HEK293 (cell line): ENCODE measurements around the gene RAET1L.

ENCODE experiments used
- EGR2 ChIP-seq: fragments of 450-650 bp; formaldehyde crosslinking; IDR thresholded peaks from 2 replicates; pipeline ENCODE4 v1.5.1; 2016; ENCODE audit warnings: low read depth, missing biosample characterization, missing genetic modification characterization
- GFI1B ChIP-seq: fragments of 450-650 bp; formaldehyde crosslinking; IDR thresholded peaks from 2 replicates; pipeline ENCODE4 v1.5.1; 2016; ENCODE audit warnings: missing biosample characterization, missing genetic modification characterization
- HOXC10 ChIP-seq: sonication (generic); formaldehyde crosslinking; IDR thresholded peaks from 2 replicates; pipeline ENCODE4 v1.8.1; 2023; ENCODE audit warnings: mild to moderate bottlenecking, missing genetic modification reagents
- KLF1 ChIP-seq: fragments of 450-650 bp; formaldehyde crosslinking; IDR thresholded peaks from 2 replicates; pipeline ENCODE4 v1.5.1; 2016; ENCODE audit warnings: missing biosample characterization, missing genetic modification characterization
- MEIS1 ChIP-seq: sonication (generic); formaldehyde crosslinking; IDR thresholded peaks from 2 replicates; pipeline ENCODE4 v1.8.1; 2022; ENCODE audit warnings: missing genetic modification reagents, mild to moderate bottlenecking, borderline replicate concordance
- SCRT2 ChIP-seq: fragments of 450-650 bp; formaldehyde crosslinking; IDR thresholded peaks from 2 replicates; pipeline ENCODE4 v1.5.1; 2016; ENCODE audit warnings: missing biosample characterization, missing genetic modification characterization
- SP2 ChIP-seq: fragments of 450-650 bp; formaldehyde crosslinking; IDR thresholded peaks from 2 replicates; pipeline ENCODE4 v1.5.1; 2016; ENCODE audit warnings: missing biosample characterization, missing genetic modification characterization
- SP3 ChIP-seq: fragments of 450-650 bp; formaldehyde crosslinking; IDR thresholded peaks from 2 replicates; pipeline ENCODE4 v1.5.1; 2016; ENCODE audit warnings: missing biosample characterization, missing genetic modification characterization
- SP7 ChIP-seq: fragments of 450-650 bp; formaldehyde crosslinking; IDR thresholded peaks from 2 replicates; pipeline ENCODE4 v1.5.1; 2016; ENCODE audit warnings: missing biosample characterization, missing genetic modification characterization
- WT1 ChIP-seq: fragments of 450-650 bp; formaldehyde crosslinking; IDR thresholded peaks from 2 replicates; pipeline ENCODE4 v1.5.1; 2016; ENCODE audit warnings: missing biosample characterization, missing genetic modification characterization
- YY2 ChIP-seq: fragments of 450-650 bp; formaldehyde crosslinking; IDR thresholded peaks from 2 replicates; pipeline ENCODE4 v1.5.1; 2016; ENCODE audit warnings: missing biosample characterization, missing genetic modification characterization
- ZBTB17 ChIP-seq: fragments of 450-650 bp; formaldehyde crosslinking; IDR thresholded peaks from 2 replicates; pipeline ENCODE4 v1.5.1; 2016; ENCODE audit warnings: missing biosample characterization, missing genetic modification characterization
- ZBTB21 ChIP-seq: fragments of 450-650 bp; formaldehyde crosslinking; IDR thresholded peaks from 2 replicates; pipeline ENCODE4 v1.5.1; 2017; ENCODE audit warnings: missing biosample characterization, missing genetic modification characterization
- ZBTB8A ChIP-seq: fragments of 450-650 bp; formaldehyde crosslinking; IDR thresholded peaks from 2 replicates; pipeline ENCODE4 v1.5.1; 2016; ENCODE audit warnings: missing biosample characterization, missing genetic modification characterization
- ZFHX2 ChIP-seq: fragments of 450-650 bp; formaldehyde crosslinking; conservative IDR thresholded peaks from 2 replicates; pipeline ENCODE4 v1.5.1; 2016; ENCODE audit warnings: missing biosample characterization, missing genetic modification characterization
- ZFP41 ChIP-seq: fragments of 450-650 bp; formaldehyde crosslinking; IDR thresholded peaks from 2 replicates; pipeline ENCODE4 v1.5.1; 2016; ENCODE audit warnings: missing biosample characterization, missing genetic modification characterization, borderline replicate concordance
- ZFP69B ChIP-seq: fragments of 450-650 bp; formaldehyde crosslinking; IDR thresholded peaks from 2 replicates; pipeline ENCODE4 v1.5.1; 2016; ENCODE audit warnings: missing biosample characterization, missing genetic modification characterization
- ZNF121 ChIP-seq: fragments of 450-650 bp; formaldehyde crosslinking; IDR thresholded peaks from 2 replicates; pipeline ENCODE4 v1.5.1; 2016; ENCODE audit warnings: missing biosample characterization, missing genetic modification characterization
- ZNF19 ChIP-seq: fragments of 450-650 bp; formaldehyde crosslinking; IDR thresholded peaks from 2 replicates; pipeline ENCODE4; 2016; ENCODE audit warnings: missing biosample characterization, missing genetic modification characterization, low read depth
- ZNF2 ChIP-seq: fragments of 450-650 bp; formaldehyde crosslinking; IDR thresholded peaks from 2 replicates; pipeline ENCODE4 v1.5.1; 2016; ENCODE audit warnings: missing biosample characterization, missing genetic modification characterization
- ZNF23 ChIP-seq: fragments of 450-650 bp; formaldehyde crosslinking; IDR thresholded peaks from 2 replicates; pipeline ENCODE4 v1.5.1; 2016; ENCODE audit warnings: missing biosample characterization, missing genetic modification characterization, borderline replicate concordance
- ZNF24 ChIP-seq: fragments of 450-650 bp; formaldehyde crosslinking; IDR thresholded peaks from 2 replicates; pipeline ENCODE4 v1.5.1; 2016; ENCODE audit warnings: missing biosample characterization, missing genetic modification characterization
- ZNF248 ChIP-seq: fragments of 450-650 bp; formaldehyde crosslinking; IDR thresholded peaks from 2 replicates; pipeline ENCODE4 v1.5.1; 2017; ENCODE audit warnings: missing biosample characterization, missing genetic modification characterization
- ZNF324 ChIP-seq: fragments of 450-650 bp; formaldehyde crosslinking; IDR thresholded peaks from 2 replicates; pipeline ENCODE4 v1.5.1; 2016; ENCODE audit warnings: missing biosample characterization, missing genetic modification characterization
- ZNF335 ChIP-seq: fragments of 450-650 bp; formaldehyde crosslinking; conservative IDR thresholded peaks from 2 replicates; pipeline ENCODE4 v1.5.1; 2016; ENCODE audit warnings: missing biosample characterization, missing genetic modification characterization
- ZNF501 ChIP-seq: fragments of 450-650 bp; formaldehyde crosslinking; IDR thresholded peaks from 2 replicates; pipeline ENCODE4 v1.5.1; 2016; ENCODE audit warnings: missing biosample characterization, missing genetic modification characterization
- ZNF600 ChIP-seq: fragments of 450-650 bp; formaldehyde crosslinking; IDR thresholded peaks from 2 replicates; pipeline ENCODE4 v1.5.1; 2016; ENCODE audit warnings: missing biosample characterization, missing genetic modification characterization
- ZNF654 ChIP-seq: fragments of 450-650 bp; formaldehyde crosslinking; IDR thresholded peaks from 2 replicates; pipeline ENCODE4 v1.5.1; 2016; ENCODE audit warnings: low read depth, missing biosample characterization, missing genetic modification characterization
- ZNF660 ChIP-seq: fragments of 450-650 bp; IDR thresholded peaks from 2 replicates; pipeline ENCODE4 v1.5.1; 2018; ENCODE audit warnings: missing biosample characterization, mild to moderate bottlenecking, missing genetic modification characterization
- ZNF776 ChIP-seq: fragments of 450-650 bp; formaldehyde crosslinking; IDR thresholded peaks from 2 replicates; pipeline ENCODE4 v1.5.0; 2017; ENCODE audit warnings: missing biosample characterization, missing genetic modification characterization, borderline replicate concordance
- ZSCAN23 ChIP-seq: fragments of 450-650 bp; formaldehyde crosslinking; IDR thresholded peaks from 2 replicates; pipeline ENCODE4 v1.5.1; 2016; ENCODE audit warnings: missing biosample characterization, missing genetic modification characterization
- TF ChIP-seq, protein P1 (sequence below): fragments of 450-650 bp; formaldehyde crosslinking; IDR thresholded peaks from 2 replicates; pipeline ENCODE4 v1.5.1; 2016; ENCODE audit warnings: missing biosample characterization, missing genetic modification characterization
- TF ChIP-seq, protein P2 (sequence below): fragments of 450-650 bp; formaldehyde crosslinking; IDR thresholded peaks from 2 replicates; pipeline ENCODE4 v1.5.1; 2016; ENCODE audit warnings: missing biosample characterization, missing genetic modification characterization
- TF ChIP-seq, protein P3 (sequence below): sonication (generic); formaldehyde crosslinking; IDR thresholded peaks from 2 replicates; pipeline ENCODE4 v1.8.1; 2022; ENCODE audit warnings: mild to moderate bottlenecking, moderate library complexity, missing genetic modification reagents
- TF ChIP-seq, protein P4 (sequence below): fragments of 450-650 bp; formaldehyde crosslinking; IDR thresholded peaks from 2 replicates; pipeline ENCODE4 v1.5.1; 2016; ENCODE audit warnings: missing biosample characterization, missing genetic modification characterization

The RAET1L gene

DNA sequence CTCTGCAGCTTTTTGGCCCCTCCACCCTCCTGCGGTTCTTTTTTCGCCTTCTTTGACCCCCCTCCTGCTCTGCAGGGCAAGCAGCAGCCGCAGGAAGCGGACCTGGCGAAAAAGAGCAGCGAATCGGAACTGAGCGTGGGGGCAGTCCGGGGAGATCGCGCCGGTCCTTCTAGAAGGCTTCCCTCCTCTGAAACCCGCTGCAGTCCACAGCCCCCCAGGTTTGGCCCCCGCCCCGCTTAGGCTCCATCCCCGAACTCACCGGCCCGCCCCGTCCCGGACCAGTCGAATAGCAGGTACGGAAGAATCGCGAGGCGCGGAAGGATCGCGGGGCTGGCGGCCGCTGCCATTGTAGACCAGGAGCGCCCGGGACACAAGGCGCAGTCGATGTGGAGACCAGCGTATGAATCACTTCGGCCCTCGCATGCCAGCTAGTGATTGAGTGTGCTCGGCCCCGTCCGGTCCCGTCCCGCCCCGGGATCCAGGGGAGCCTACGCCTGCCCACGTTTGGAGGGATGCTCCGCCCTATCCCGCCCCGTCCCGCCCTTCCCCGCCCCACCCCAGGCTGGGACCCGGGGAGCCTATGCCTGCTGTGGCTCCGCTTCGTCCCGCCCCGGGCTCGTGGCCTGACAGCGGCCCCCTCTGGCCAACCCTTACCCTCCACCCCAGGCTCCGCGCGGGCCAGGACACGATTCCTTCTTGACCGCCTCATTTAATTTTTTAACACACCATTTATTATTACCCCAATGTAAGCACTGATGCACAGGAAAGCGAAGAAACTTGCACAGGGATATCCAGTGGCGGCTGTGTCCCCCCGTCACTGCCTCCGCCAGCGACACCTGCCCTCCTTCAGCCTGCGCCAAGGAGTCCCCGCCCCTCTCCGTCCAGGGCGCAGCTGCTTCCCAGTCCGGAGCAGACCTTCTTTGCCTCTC, 43.7 kb upstream of the RAET1L start, which contains the start of gene ULBP3 (continued):
- peak; percentile 95 for TF ChIP-seq ZNF501 (tag by site-specific recombination)
- peak; percentile 79 for TF ChIP-seq ZNF660
- TF ChIP-seq, protein P1, sequence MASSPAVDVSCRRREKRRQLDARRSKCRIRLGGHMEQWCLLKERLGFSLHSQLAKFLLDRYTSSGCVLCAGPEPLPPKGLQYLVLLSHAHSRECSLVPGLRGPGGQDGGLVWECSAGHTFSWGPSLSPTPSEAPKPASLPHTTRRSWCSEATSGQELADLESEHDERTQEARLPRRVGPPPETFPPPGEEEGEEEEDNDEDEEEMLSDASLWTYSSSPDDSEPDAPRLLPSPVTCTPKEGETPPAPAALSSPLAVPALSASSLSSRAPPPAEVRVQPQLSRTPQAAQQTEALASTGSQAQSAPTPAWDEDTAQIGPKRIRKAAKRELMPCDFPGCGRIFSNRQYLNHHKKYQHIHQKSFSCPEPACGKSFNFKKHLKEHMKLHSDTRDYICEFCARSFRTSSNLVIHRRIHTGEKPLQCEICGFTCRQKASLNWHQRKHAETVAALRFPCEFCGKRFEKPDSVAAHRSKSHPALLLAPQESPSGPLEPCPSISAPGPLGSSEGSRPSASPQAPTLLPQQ (tag by site-specific recombination): peak; percentile 74; the same call in 1 of the 2 replicates
- 0 out of 2 replicates have a peak, but pooled peaks have one; percentile 48 for TF ChIP-seq ZNF121 (tag by site-specific recombination)
- 0 out of 2 replicates have a peak, but pooled peaks have one; percentile 9 for TF ChIP-seq SCRT2 (tag by site-specific recombination)
- TF ChIP-seq ZNF654 (tag by site-specific recombination): peak; percentile 26; the same call in 1 of the 2 replicates
- peak; percentile 84 for TF ChIP-seq ZBTB8A (tag by site-specific recombination)
- peak; percentile 40; the same call in 1 of the 2 replicates for TF ChIP-seq ZNF24 (tag by site-specific recombination)
- TF ChIP-seq SP7 (tag by site-specific recombination): peak; percentile 80
- 0 out of 2 replicates have a peak, but pooled peaks have one; percentile 44 for TF ChIP-seq ZNF324 (tag by site-specific recombination)
- 0 out of 2 replicates have a peak, but pooled peaks have one; percentile 14 for TF ChIP-seq YY2 (tag by site-specific recombination)
- TF ChIP-seq SP2 (tag by site-specific recombination): peak; percentile 98
- TF ChIP-seq ZBTB17 (tag by site-specific recombination): peak; percentile 90
- TF ChIP-seq KLF1: peak; percentile 96
- TF ChIP-seq ZNF600 (tag by site-specific recombination): peak; percentile 50; the same call in 1 of the 2 replicates
- no peak for TF ChIP-seq ZNF248 (tag by site-specific recombination)
- no peak for TF ChIP-seq ZNF776 (tag by site-specific recombination)
- no peak for TF ChIP-seq ZFP41
- TF ChIP-seq ZBTB21 (tag by site-specific recombination): no peak
- TF ChIP-seq HOXC10 (CRISPR knock-in tag): peak; percentile 96
- peak; percentile 78 for TF ChIP-seq EGR2 (tag by site-specific recombination)
- TF ChIP-seq, protein P2, sequence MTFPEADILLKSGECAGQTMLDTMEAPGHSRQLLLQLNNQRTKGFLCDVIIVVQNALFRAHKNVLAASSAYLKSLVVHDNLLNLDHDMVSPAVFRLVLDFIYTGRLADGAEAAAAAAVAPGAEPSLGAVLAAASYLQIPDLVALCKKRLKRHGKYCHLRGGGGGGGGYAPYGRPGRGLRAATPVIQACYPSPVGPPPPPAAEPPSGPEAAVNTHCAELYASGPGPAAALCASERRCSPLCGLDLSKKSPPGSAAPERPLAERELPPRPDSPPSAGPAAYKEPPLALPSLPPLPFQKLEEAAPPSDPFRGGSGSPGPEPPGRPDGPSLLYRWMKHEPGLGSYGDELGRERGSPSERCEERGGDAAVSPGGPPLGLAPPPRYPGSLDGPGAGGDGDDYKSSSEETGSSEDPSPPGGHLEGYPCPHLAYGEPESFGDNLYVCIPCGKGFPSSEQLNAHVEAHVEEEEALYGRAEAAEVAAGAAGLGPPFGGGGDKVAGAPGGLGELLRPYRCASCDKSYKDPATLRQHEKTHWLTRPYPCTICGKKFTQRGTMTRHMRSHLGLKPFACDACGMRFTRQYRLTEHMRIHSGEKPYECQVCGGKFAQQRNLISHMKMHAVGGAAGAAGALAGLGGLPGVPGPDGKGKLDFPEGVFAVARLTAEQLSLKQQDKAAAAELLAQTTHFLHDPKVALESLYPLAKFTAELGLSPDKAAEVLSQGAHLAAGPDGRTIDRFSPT (tag by site-specific recombination): peak; percentile 81
- peak; percentile 79 for TF ChIP-seq ZNF335
- peak; percentile 84 for TF ChIP-seq ZFHX2 (tag by site-specific recombination)
- TF ChIP-seq GFI1B (tag by site-specific recombination): peak; percentile 25; the same call in 1 of the 2 replicates
- peak; percentile 97 for TF ChIP-seq SP3 (tag by site-specific recombination)
- peak; percentile 47; the same call in 1 of the 2 replicates for TF ChIP-seq ZFP69B (tag by site-specific recombination)
- peak; percentile 57; the same call in 1 of the 2 replicates for TF ChIP-seq MEIS1 (CRISPR knock-in tag)
- peak; percentile 13; the same call in 1 of the 2 replicates for TF ChIP-seq WT1 (tag by site-specific recombination)
- TF ChIP-seq ZNF19 (tag by site-specific recombination): no peak
- TF ChIP-seq ZNF2 (tag by site-specific recombination): peak; percentile 49; the same call in 1 of the 2 replicates
- no peak for TF ChIP-seq ZNF23 (tag by site-specific recombination)
- TF ChIP-seq, protein P3, sequence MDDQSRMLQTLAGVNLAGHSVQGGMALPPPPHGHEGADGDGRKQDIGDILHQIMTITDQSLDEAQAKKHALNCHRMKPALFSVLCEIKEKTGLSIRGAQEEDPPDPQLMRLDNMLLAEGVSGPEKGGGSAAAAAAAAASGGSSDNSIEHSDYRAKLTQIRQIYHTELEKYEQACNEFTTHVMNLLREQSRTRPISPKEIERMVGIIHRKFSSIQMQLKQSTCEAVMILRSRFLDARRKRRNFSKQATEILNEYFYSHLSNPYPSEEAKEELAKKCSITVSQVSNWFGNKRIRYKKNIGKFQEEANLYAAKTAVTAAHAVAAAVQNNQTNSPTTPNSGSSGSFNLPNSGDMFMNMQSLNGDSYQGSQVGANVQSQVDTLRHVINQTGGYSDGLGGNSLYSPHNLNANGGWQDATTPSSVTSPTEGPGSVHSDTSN (CRISPR knock-in tag): peak; percentile 85
- TF ChIP-seq ZSCAN23 (tag by site-specific recombination): 0 out of 2 replicates have a peak, but pooled peaks have one; percentile 28
- TF ChIP-seq, protein P4, sequence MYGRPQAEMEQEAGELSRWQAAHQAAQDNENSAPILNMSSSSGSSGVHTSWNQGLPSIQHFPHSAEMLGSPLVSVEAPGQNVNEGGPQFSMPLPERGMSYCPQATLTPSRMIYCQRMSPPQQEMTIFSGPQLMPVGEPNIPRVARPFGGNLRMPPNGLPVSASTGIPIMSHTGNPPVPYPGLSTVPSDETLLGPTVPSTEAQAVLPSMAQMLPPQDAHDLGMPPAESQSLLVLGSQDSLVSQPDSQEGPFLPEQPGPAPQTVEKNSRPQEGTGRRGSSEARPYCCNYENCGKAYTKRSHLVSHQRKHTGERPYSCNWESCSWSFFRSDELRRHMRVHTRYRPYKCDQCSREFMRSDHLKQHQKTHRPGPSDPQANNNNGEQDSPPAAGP (tag by site-specific recombination): peak; percentile 72
